H1 (cell line): ENCODE data around the gene TWIST1. TPM values are rescaled to one million over a fixed set of nuclear protein-coding genes. Genes with fewer than 3 reads are reported as not detected.

Experiments
- CTCF ChIA-PET: fragments of 300-600 bp; sonication (Branson Sonifier 250); formaldehyde crosslinking; loops from one replicate; lab custom pipeline; 2021; ENCODE audit not compliant: partially characterized antibody; lab: Charles Lee
- POLR2A ChIA-PET: fragments of 300-600 bp; sonication (Branson Sonifier 250); formaldehyde crosslinking; loops from one replicate; lab custom pipeline; 2021; ENCODE audit warnings: inconsistent platforms; ENCODE audit not compliant: partially characterized antibody; lab: Charles Lee
- DNase-seq, 2 experiments: peaks; one replicate each; pipeline versions ENCODE4 v3.0.0 to v3.0.0-alpha.2; 2010 to 2022; ENCODE audit warnings: low spot score in 2 of 2, low read depth in 1 of 2, mixed read lengths in 1 of 2
- FAIRE-seq: peaks from 2 replicates; lab custom pipeline; 2011; peaks lifted over from hg19 to GRCh38; lab: Jason Lieb, UNC
- H2AFZ ChIP-seq: 2 replicates; pipeline ENCODE4 v1.8.1; 2012; ENCODE audit warnings: low read length, inconsistent platforms
- H2AK5ac ChIP-seq: 2 replicates; pipeline ENCODE4 v1.6.1; 2013; ENCODE audit warnings: low read depth, low read length
- H2BK120ac ChIP-seq: replicated peaks from 2 replicates; pipeline ENCODE3; 2013; ENCODE audit warnings: low read depth, low read length, inconsistent platforms
- H2BK12ac ChIP-seq: 2 replicates; pipeline ENCODE4 v1.6.1; 2013; ENCODE audit warnings: low read depth, low read length
- H2BK15ac ChIP-seq: 2 replicates; pipeline ENCODE4 v1.6.1; 2013; ENCODE audit warnings: low read length
- H2BK20ac ChIP-seq: 2 replicates; pipeline ENCODE4 v1.6.1; 2013; ENCODE audit warnings: low read length
- H2BK5ac ChIP-seq: 2 replicates; pipeline ENCODE4 v1.6.1; 2013; ENCODE audit warnings: low read depth, low read length
- H3K14ac ChIP-seq: 2 replicates; pipeline ENCODE4 v1.6.1; 2013; ENCODE audit warnings: inconsistent platforms; ENCODE audit not compliant: insufficient read length
- H3K18ac ChIP-seq: 2 replicates; pipeline ENCODE4 v1.6.1; 2013; ENCODE audit warnings: low read length; ENCODE audit errors: extremely low read depth
- H3K23ac ChIP-seq: 2 replicates; pipeline ENCODE4 v1.6.1; 2013; ENCODE audit warnings: inconsistent platforms; ENCODE audit not compliant: insufficient read length
- H3K23me2 ChIP-seq: 2 replicates; pipeline ENCODE4 v1.6.1; 2013; ENCODE audit warnings: low read depth, low read length
- H3K27ac ChIP-seq: 2 replicates; pipeline ENCODE4 v1.6.1; 2011; ENCODE audit warnings: low read depth, low read length, inconsistent platforms
- H3K27me3 ChIP-seq, 4 experiments: replicated peaks in 1 of 4; 1 replicate in 1 of 4; 2 replicates in 3 of 4; pipeline versions ENCODE4 v1.6.1 to v1.8.1; 2011 to 2013; ENCODE audit warnings: low read length in 3 of 4, mild to moderate bottlenecking in 3 of 4, inconsistent platforms in 2 of 4, mixed read lengths in 2 of 4, moderate library complexity in 1 of 4; ENCODE audit not compliant: control insufficient read depth in 3 of 4, insufficient read depth in 3 of 4; ENCODE audit errors: extremely low read depth in 1 of 4
- H3K36me3 ChIP-seq, 4 experiments: 2 replicates each; pipeline versions ENCODE4 v1.6.1 to v1.8.1; 2011 to 2013; ENCODE audit warnings: mild to moderate bottlenecking in 4 of 4, low read length in 3 of 4, moderate library complexity in 2 of 4, control low read depth in 1 of 4, inconsistent platforms in 1 of 4; ENCODE audit not compliant: insufficient read depth in 4 of 4, control insufficient read depth in 2 of 4
- H3K4ac ChIP-seq: replicated peaks from 2 replicates; pipeline ENCODE3; 2013; ENCODE audit warnings: low read length, low read depth, mixed read lengths, inconsistent platforms; ENCODE audit not compliant: insufficient read length
- H3K4me1 ChIP-seq, 4 experiments: replicated peaks in 1 of 4; 1 replicate in 1 of 4; 2 replicates in 3 of 4; pipeline versions ENCODE4 v1.6.1 to v1.8.1; 2011 to 2013; ENCODE audit warnings: low read length in 3 of 4, inconsistent platforms in 2 of 4, mixed read lengths in 1 of 4; ENCODE audit not compliant: insufficient read depth in 4 of 4, control insufficient read depth in 3 of 4
- H3K4me2 ChIP-seq, 2 experiments: 2 replicates each; pipeline versions ENCODE4 v1.6.1 to v1.8.1; 2011 to 2013; ENCODE audit warnings: low read depth in 2 of 2, low read length in 2 of 2, control low read depth in 1 of 2, inconsistent platforms in 1 of 2, mild to moderate bottlenecking in 1 of 2; ENCODE audit not compliant: insufficient read depth in 1 of 2
- H3K4me3 ChIP-seq, 4 experiments: fragments of 200-600, 300-600 bp in 1 of 4; sonication (generic), shearing (Covaris generic), sonication (Bioruptor Twin) in 1 of 4; 2 replicates each; pipeline versions ENCODE4 v1.5.1 to v1.8.1; 2011 to 2016; ENCODE audit warnings: low read length in 4 of 4, low read depth in 3 of 4, control low read depth in 2 of 4, inconsistent platforms in 2 of 4, mild to moderate bottlenecking in 2 of 4, mixed read lengths in 1 of 4, moderate library complexity in 1 of 4; ENCODE audit not compliant: insufficient read depth in 2 of 4; ENCODE audit errors: extremely low read depth in 1 of 4
- H3K56ac ChIP-seq: replicated peaks from 2 replicates; pipeline ENCODE3; 2013; ENCODE audit warnings: low read depth, mild to moderate bottlenecking, mixed read lengths, low read length, inconsistent platforms; ENCODE audit not compliant: insufficient read length
- H3K79me1 ChIP-seq: 2 replicates; pipeline ENCODE4 v1.6.1; 2013; ENCODE audit warnings: low read depth, low read length, control low read depth
- H3K79me2 ChIP-seq, 2 experiments: 2 replicates each; pipeline versions ENCODE4 v1.6.1 to v1.8.1; 2012 to 2013; ENCODE audit warnings: low read length in 2 of 2, mild to moderate bottlenecking in 2 of 2, inconsistent platforms in 1 of 2; ENCODE audit not compliant: insufficient read depth in 2 of 2, control insufficient read depth in 1 of 2
- H3K9ac ChIP-seq, 4 experiments: replicated peaks in 1 of 4; 1 replicate in 1 of 4; 2 replicates in 3 of 4; pipeline versions ENCODE4 v1.6.1 to v1.8.1; 2011 to 2013; ENCODE audit warnings: low read depth in 3 of 4, low read length in 3 of 4, control low read depth in 2 of 4, mild to moderate bottlenecking in 2 of 4, moderate library complexity in 2 of 4, inconsistent platforms in 1 of 4; ENCODE audit errors: extremely low read depth in 1 of 4
- H3K9me3 ChIP-seq, 2 experiments: 2 replicates each; pipeline versions ENCODE4 v1.6.1 to v1.8.1; 2012 to 2013; ENCODE audit warnings: mild to moderate bottlenecking in 2 of 2, moderate library complexity in 2 of 2, control low read depth in 1 of 2, inconsistent platforms in 1 of 2, low read depth in 1 of 2, low read length in 1 of 2, mixed read lengths in 1 of 2; ENCODE audit not compliant: insufficient read depth in 2 of 2
- H4K20me1 ChIP-seq, 2 experiments: replicated peaks in 1 of 2; 2 replicates each; pipeline versions ENCODE3 to v1.8.1; 2011 to 2013; ENCODE audit warnings: inconsistent platforms in 2 of 2, low read length in 2 of 2, mild to moderate bottlenecking in 1 of 2; ENCODE audit not compliant: insufficient read depth in 2 of 2, control insufficient read depth in 1 of 2
- H4K5ac ChIP-seq: 2 replicates; pipeline ENCODE4 v1.6.1; 2013; ENCODE audit warnings: low read length, low read depth, mixed read lengths, inconsistent platforms; ENCODE audit not compliant: insufficient read length
- H4K8ac ChIP-seq: 2 replicates; pipeline ENCODE4 v1.8.0; 2013; ENCODE audit warnings: mild to moderate bottlenecking, moderate library complexity, low read length, inconsistent platforms; ENCODE audit not compliant: insufficient read depth; ENCODE audit errors: extremely low read depth
- H4K91ac ChIP-seq: replicated peaks from 2 replicates; pipeline ENCODE3; 2013; ENCODE audit warnings: low read length, mixed read lengths, inconsistent platforms; ENCODE audit not compliant: insufficient read length
- CTBP2 ChIP-seq: IDR thresholded peaks from 2 replicates; pipeline ENCODE4 v1.7.0; 2011; ENCODE audit warnings: borderline replicate concordance, mild to moderate bottlenecking, moderate library complexity, mixed read lengths, low read length; ENCODE audit not compliant: insufficient read depth, insufficient read length
- EP300 ChIP-seq, 2 experiments: IDR thresholded peaks; 1 replicate in 1 of 2; 2 replicates in 1 of 2; pipeline ENCODE4 v1.6.1; 2011 to 2012; ENCODE audit warnings: low read depth in 2 of 2, low read length in 2 of 2, mild to moderate bottlenecking in 2 of 2, borderline replicate concordance in 1 of 2, inconsistent platforms in 1 of 2, moderate library complexity in 1 of 2
- KDM1A ChIP-seq: fragments of 200-600, 300-600 bp; sonication (generic); IDR thresholded peaks from 2 replicates; pipeline ENCODE4 v1.7.1; 2016; ENCODE audit warnings: mild to moderate bottlenecking, low read length, borderline replicate concordance
- RXRA ChIP-seq: IDR thresholded peaks from 2 replicates; pipeline ENCODE4 v1.6.1; 2011; ENCODE audit warnings: low read depth, mild to moderate bottlenecking, low read length, moderate library complexity; ENCODE audit not compliant: insufficient read depth
- SAP30 ChIP-seq: fragments of 300-600 bp; sonication (generic); IDR thresholded peaks from 2 replicates; pipeline ENCODE4 v1.7.1; 2012; ENCODE audit warnings: low read length, moderate library complexity, mild to moderate bottlenecking, inconsistent platforms; ENCODE audit not compliant: insufficient read depth, insufficient replicate concordance
- SIRT6 ChIP-seq: IDR thresholded peaks from one replicate; pipeline ENCODE4 v1.7.1; 2012; ENCODE audit warnings: low read length, inconsistent platforms
- SP1 ChIP-seq: IDR thresholded peaks from 2 replicates; pipeline ENCODE4 v1.6.1; 2011; ENCODE audit warnings: low read depth, low read length
- TAF1 ChIP-seq: IDR thresholded peaks from 2 replicates; pipeline ENCODE4 v1.6.1; 2011; ENCODE audit warnings: mild to moderate bottlenecking, low read depth, low read length
- TEAD4 ChIP-seq: IDR thresholded peaks from 2 replicates; pipeline ENCODE4 v1.6.1; 2012; ENCODE audit warnings: low read depth, low read length, inconsistent platforms, mixed read lengths
- ZNF274 ChIP-seq: IDR thresholded peaks from 2 replicates; pipeline ENCODE4 v1.7.0; 2012; ENCODE audit warnings: low read length, borderline replicate concordance; ENCODE audit errors: extremely low read depth
- WGBS, 2 experiments: shearing (Covaris generic) in 1 of 2; methylation state at CpG; one replicate each; pipeline versions ENCODE4 v1.1.6 to v1.1.7; 2013 to 2015; ENCODE audit warnings: low lambda C conversion rate in 2 of 2, mixed read lengths in 2 of 2, inconsistent platforms in 1 of 2, low coverage in 1 of 2, missing lambda C conversion rate in 1 of 2; ENCODE audit not compliant: insufficient replicate concordance in 2 of 2, insufficient coverage in 1 of 2, insufficient read length in 1 of 2; ENCODE audit errors: extremely low coverage in 1 of 2, missing lambda C conversion rate in 1 of 2; 5-methylcytosine and 5-hydroxymethylcytosine counted together
- polyA plus RNA-seq, 7 experiments: library from polyadenylated mRNA; depleted of rRNA in 3 of 7; stranded (reverse) in 5 of 7; unstranded in 2 of 7; fragments of >200 nt in 5 of 7; fragments of 200-250 nt in 2 of 7; gene quantifications; 1 replicate in 5 of 7; 2 replicates in 1 of 7; 4 replicates in 1 of 7; pipeline versions ENCODE4 v1.2.1 to v1.2.3, GENCODE V29; 2011 to 2013; ENCODE audit warnings: missing spikeins in 2 of 7, mixed read lengths in 2 of 7
- total RNA-seq: library from RNA; stranded (reverse); fragmentation: NEBNext Ultra II Directional; extraction: Animal tissue kit (Norgen Biotek cat#: 25700); gene quantifications from 2 replicates; pipeline ENCODE4 v1.2.1, GENCODE V29; 2021
- TF ChIP-seq, protein P1 (sequence below): IDR thresholded peaks from 2 replicates; pipeline ENCODE4 v1.6.1; 2012; ENCODE audit warnings: low read length, inconsistent platforms
- TF ChIP-seq, protein P2 (sequence below): IDR thresholded peaks from 2 replicates; pipeline ENCODE4 v1.6.1; 2012; ENCODE audit warnings: inconsistent platforms

The TWIST1 gene
- total and polyA plus RNA-seq, 2 of the 8 experiments (the other 6 are each of a cell fraction or from before 2014, with no cell fraction given): 0.29 to 0.52 TPM

DNA sequence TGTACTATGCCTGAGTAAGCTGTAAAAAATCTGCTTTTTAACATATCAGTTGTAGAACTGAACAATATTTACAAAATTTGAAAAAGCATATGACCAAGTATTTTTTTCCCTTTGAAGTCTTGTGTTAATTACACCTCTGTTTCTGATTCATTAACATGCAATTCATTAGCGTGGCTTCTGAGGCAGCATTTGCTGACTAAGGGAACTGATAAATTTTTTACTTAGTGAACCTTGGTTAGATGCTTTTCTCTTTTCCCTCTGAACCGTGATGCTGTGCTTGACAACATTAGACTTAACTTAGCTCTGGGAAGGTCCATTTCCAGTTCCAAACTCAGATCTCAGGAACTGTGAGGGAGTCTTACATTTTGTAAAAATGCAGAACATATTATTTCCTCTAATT lies 28.1 kb downstream of the TWIST1 start:
- POLR2A ChIA-PET: no interaction called here
- no peaks in the 10 kb centered on the region for H3K36me3 ChIP-seq
- H2BK12ac ChIP-seq: no peak overlapping the region
- no peak overlapping the region for H2BK120ac ChIP-seq
- H4K5ac ChIP-seq: no peak overlapping the region
- H3K4me3 ChIP-seq: no peak overlapping the region
- no peak overlapping the region for H3K4ac ChIP-seq
- H4K91ac ChIP-seq: no peak overlapping the region
- no peaks in the 10 kb centered on the region for H3K79me2 ChIP-seq
- no peaks in the 10 kb centered on the region for H3K27me3 ChIP-seq
- H4K8ac ChIP-seq: no peak overlapping the region
- H2AK5ac ChIP-seq: no peak overlapping the region
- 89% methylated on average over 2 of the region's 2 CpGs; no CpG with 5 or more reads in 1 of the 2 experiments for WGBS, 2 experiments
- no peaks in the 10 kb centered on the region; the same call in 1 of the 2 replicates for H3K23me2 ChIP-seq
- H3K27ac ChIP-seq: no peak overlapping the region
- FAIRE-seq (no peak), DNase-seq (no peak)
- H2AFZ ChIP-seq: no peak overlapping the region
- H3K9me3 ChIP-seq: no peaks in the 10 kb centered on the region; a peak in 1 of 4 replicates
- H2BK20ac ChIP-seq: no peak overlapping the region
- no peak overlapping the region for H3K56ac ChIP-seq
- no peak overlapping the region for H3K23ac ChIP-seq
- H4K20me1 ChIP-seq: no peaks in the 10 kb centered on the region
- H3K4me1 ChIP-seq: no peaks in the 10 kb centered on the region
- CTCF ChIA-PET: interaction anchor here (1.8 to 1.9 kb wide), 2 partner anchors 19 to 21 kb away, joined by 3 to 5 read pairs; no protein-coding TSS in a partner anchor
- H2BK15ac ChIP-seq: no peak overlapping the region
- no peak overlapping the region for H3K4me2 ChIP-seq
- no peak overlapping the region for H3K18ac ChIP-seq
- H2BK5ac ChIP-seq: no peak overlapping the region
- no peak overlapping the region for H3K9ac ChIP-seq
- H3K79me1 ChIP-seq: no peaks in the 10 kb centered on the region
- H3K14ac ChIP-seq: no peak overlapping the region
- TF ChIP-seq ZNF274 (no peak), EP300 (IDR thresholded peaks at IDR 0.05; ENCODE audit: borderline replicate concordance in 1 of 2, low read depth in 2 of 2, low read length in 2 of 2) (no peak), SAP30 (no peak), SIRT6 (no peak), KDM1A (no peak), CTBP2 (no peak), TEAD4 (no peak), TAF1 (no peak), RXRA (no peak), SP1 (no peak)
- TF ChIP-seq, protein P1, sequence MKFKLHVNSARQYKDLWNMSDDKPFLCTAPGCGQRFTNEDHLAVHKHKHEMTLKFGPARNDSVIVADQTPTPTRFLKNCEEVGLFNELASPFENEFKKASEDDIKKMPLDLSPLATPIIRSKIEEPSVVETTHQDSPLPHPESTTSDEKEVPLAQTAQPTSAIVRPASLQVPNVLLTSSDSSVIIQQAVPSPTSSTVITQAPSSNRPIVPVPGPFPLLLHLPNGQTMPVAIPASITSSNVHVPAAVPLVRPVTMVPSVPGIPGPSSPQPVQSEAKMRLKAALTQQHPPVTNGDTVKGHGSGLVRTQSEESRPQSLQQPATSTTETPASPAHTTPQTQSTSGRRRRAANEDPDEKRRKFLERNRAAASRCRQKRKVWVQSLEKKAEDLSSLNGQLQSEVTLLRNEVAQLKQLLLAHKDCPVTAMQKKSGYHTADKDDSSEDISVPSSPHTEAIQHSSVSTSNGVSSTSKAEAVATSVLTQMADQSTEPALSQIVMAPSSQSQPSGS: no peak
- TF ChIP-seq, protein P2, sequence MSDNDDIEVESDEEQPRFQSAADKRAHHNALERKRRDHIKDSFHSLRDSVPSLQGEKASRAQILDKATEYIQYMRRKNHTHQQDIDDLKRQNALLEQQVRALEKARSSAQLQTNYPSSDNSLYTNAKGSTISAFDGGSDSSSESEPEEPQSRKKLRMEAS: no peak
